Kidney glomerular epithelial cell (primary cell): ENCODE data around the gene SDR42E1.
A peak's percentile ranks its signal among the peaks of the same experiment; 100 is the strongest.
"Not testable (repeated sequence)": the region's sequence is repeated elsewhere in the genome, so short reads cannot be mapped to it uniquely, and the experiment has no call there.

Experiments used
- DNase-seq: peaks from one replicate; lab custom pipeline; 2025; lab: John Stamatoyannopoulos, UW

The SDR42E1 gene

GRCh38 chr16:82004601-82005000 is 6.7 kb downstream of the SDR42E1 start:
- no peak for DNase-seq

GRCh38 chr16:82002831-82003230 is 8.4 kb downstream of the SDR42E1 start:
- DNase-seq, result no peak

GRCh38 chr16:81997738-81998137 is 13.5 kb downstream of the SDR42E1 start:
- peak; percentile 70 for DNase-seq

- peak; percentile 18 for DNase-seq
Measured at GRCh38 chr16:81996664-81997509, 14.4 kb downstream of the SDR42E1 start.

- no peak for DNase-seq
Measured at GRCh38 chr16:81995651-81996050, 15.6 kb downstream of the SDR42E1 start.

GRCh38 chr16:81994485-81994884 is 16.8 kb downstream of the SDR42E1 start:
- no peak for DNase-seq

GRCh38 chr16:81992859-81993258 is 18.4 kb downstream of the SDR42E1 start:
- no peak for DNase-seq

- no peak for DNase-seq
Measured at GRCh38 chr16:81987706-81988105, 23.6 kb downstream of the SDR42E1 start.

GRCh38 chr16:81987121-81987520 is 24.1 kb downstream of the SDR42E1 start:
- no peak for DNase-seq

- DNase-seq, result not testable (repeated sequence)
Measured at GRCh38 chr16:81977335-81977942, 33.8 kb downstream of the SDR42E1 start.

GRCh38 chr16:81975637-81976036 is 35.6 kb downstream of the SDR42E1 start:
- no peak for DNase-seq

GRCh38 chr16:81973737-81974136 is 37.5 kb downstream of the SDR42E1 start:
- DNase-seq, result no peak

- no peak for DNase-seq
Measured at GRCh38 chr16:81971853-81972252, 39.4 kb downstream of the SDR42E1 start.

- DNase-seq, result no peak
Measured at GRCh38 chr16:81967358-81967757, 43.9 kb downstream of the SDR42E1 start.

GRCh38 chr16:81964808-81965207 is 46.5 kb downstream of the SDR42E1 start:
- DNase-seq, result no peak

GRCh38 chr16:81956213-81956948 is 54.9 kb downstream of the SDR42E1 start:
- DNase-seq, result no peak

- no peak for DNase-seq
Measured at GRCh38 chr16:81951564-81951963, 59.7 kb downstream of the SDR42E1 start.

- no peak for DNase-seq
Measured at GRCh38 chr16:81946206-81946605, 65.1 kb downstream of the SDR42E1 start.

- no peak for DNase-seq
Measured at GRCh38 chr16:81945665-81946064, 65.6 kb downstream of the SDR42E1 start.

- no peak for DNase-seq
Measured at GRCh38 chr16:81942007-81942601, 69.2 kb downstream of the SDR42E1 start.

- DNase-seq, result peak; percentile 71
Measured at GRCh38 chr16:81940781-81941560, 70.3 kb downstream of the SDR42E1 start.
